ENCODE measurements around the gene PPP2R5C.
"Not testable (repeated sequence)": the region's sequence is repeated elsewhere in the genome, so short reads cannot be mapped to it uniquely, and the experiment has no call there.

PPP2R5C gene

GRCh38 chr14:101783260-101784016, 21.9 kb downstream of the PPP2R5C start:
- DNase-seq: no peak

GRCh38 chr14:101784631-101785030, 23.1 kb downstream of the PPP2R5C start:
- no peak for DNase-seq

GRCh38 chr14:101788016-101788635, 26.6 kb downstream of the PPP2R5C start:
- DNase-seq: no peak

GRCh38 chr14:101789222-101789621, 27.7 kb downstream of the PPP2R5C start:
- DNase-seq: no peak

GRCh38 chr14:101790232-101790631, 28.7 kb downstream of the PPP2R5C start:
- no peak for DNase-seq

- no peak for DNase-seq
These were observed 30.5 kb downstream of the PPP2R5C start for GRCh38 chr14:101791919-101792572.

GRCh38 chr14:101796016-101796415, 34.5 kb downstream of the PPP2R5C start:
- no peak for DNase-seq

- DNase-seq: no peak
These were observed 35.0 kb downstream of the PPP2R5C start for GRCh38 chr14:101796479-101796878.

- DNase-seq: no peak
These were observed 36.3 kb downstream of the PPP2R5C start for GRCh38 chr14:101797856-101798255.

GRCh38 chr14:101804373-101804772, 42.9 kb downstream of the PPP2R5C start:
- DNase-seq: not testable (repeated sequence)

- DNase-seq: not testable (repeated sequence)
These were observed 44.7 kb downstream of the PPP2R5C start for GRCh38 chr14:101806252-101806651.

GRCh38 chr14:101808020-101808641, 46.6 kb downstream of the PPP2R5C start:
- no peak for DNase-seq

- DNase-seq: no peak
These were observed 47.6 kb downstream of the PPP2R5C start for GRCh38 chr14:101808894-101809670.

- peak; percentile 36 to 71 (median 60) for DNase-seq
These were observed 48.4 kb downstream of the PPP2R5C start for GRCh38 chr14:101809671-101810514.

GRCh38 chr14:101810897-101811621, 49.5 kb downstream of the PPP2R5C start:
- DNase-seq: no peak

GRCh38 chr14:101812071-101812470, 50.6 kb downstream of the PPP2R5C start:
- DNase-seq: no peak

- DNase-seq: no peak
These were observed 51.8 kb downstream of the PPP2R5C start for GRCh38 chr14:101813171-101813759.

GRCh38 chr14:101813833-101814232, 52.3 kb downstream of the PPP2R5C start:
- DNase-seq: no peak

- DNase-seq: no peak
These were observed 53.4 kb downstream of the PPP2R5C start for GRCh38 chr14:101814934-101815333.

GRCh38 chr14:101815994-101816393, 54.5 kb downstream of the PPP2R5C start:
- no peak for DNase-seq
